GM15510 (cell line): ENCODE results near the gene DPP8.

Experiments used
- POLR2A ChIP-seq: IDR thresholded peaks from 3 replicates; pipeline ENCODE4 v1.6.1; 2011; ENCODE audit warnings: borderline replicate concordance; ENCODE audit not compliant: insufficient read length; ENCODE audit errors: extremely low read depth

The DPP8 gene

DNA sequence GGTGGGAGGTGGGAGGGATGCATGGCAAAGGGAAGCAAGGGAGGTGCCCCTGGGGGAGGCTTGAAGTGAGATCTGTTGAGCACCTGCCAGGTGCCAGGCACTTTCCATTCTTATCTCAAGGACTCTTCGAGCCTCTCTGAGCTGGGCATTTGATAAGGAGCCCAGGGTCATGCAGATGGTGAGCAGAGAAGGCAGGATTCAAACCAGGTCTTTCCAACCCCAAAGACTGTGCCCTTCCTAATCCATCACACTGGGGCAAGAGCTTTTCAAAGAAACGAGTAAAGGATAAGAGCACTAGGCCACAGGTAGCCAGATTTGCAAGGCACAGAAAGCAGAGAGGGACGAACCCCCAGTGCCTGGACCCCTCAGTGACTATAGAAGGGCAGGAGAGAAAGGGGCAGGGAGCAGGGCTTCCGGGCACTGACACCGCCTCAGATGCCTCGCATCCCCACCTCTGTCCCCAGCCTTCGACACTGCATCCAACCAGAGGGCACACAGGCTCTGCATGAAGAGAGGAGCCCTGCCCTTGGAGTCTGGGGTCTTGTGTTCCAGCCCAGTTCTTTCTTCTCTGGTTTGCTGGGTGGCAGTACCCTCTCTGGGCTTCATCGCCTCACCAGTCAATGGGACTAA lies 115.8 kb downstream of the DPP8 start:
- TF ChIP-seq POLR2A: no peak

DNA sequence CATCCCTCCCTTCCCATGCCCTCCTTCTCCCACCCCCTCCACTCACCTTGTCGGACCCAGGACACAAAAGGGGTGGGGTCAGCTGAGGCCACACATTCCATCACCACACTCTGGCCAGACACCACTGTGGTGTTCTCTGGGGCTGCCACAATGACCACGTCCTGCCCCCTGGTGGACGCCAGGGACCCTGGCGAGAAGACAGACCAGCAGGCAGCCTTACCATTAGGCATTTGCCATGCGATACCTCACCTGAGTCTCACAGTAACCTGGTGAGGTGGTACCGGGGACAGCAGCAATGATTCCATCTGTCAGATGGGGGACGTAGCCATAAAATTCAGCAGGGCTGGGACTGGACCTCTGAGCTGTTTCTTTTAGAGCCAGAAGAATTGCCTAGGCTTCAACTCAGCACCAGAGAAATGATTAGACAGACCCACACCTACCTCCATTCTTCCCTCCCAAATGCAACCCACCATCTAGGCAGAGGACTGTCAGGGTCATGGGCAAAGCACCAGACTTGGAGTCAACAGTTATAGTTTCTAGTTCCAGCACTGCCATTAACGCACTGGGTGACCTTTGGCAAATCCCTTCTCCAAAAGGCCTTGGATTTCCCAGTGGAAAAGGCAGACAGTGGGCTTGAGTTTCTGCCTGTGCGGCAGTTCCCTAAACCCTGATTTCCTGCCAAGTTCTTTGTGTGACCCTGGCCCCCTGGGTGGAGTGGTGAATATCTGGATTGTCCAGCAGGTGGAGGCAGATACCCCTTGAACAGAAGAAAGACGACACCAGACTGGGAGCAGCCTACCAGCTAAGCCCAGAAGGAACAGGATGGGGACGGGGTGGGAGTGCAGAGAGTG lies 116.5 kb downstream of the DPP8 start:
- no peak for TF ChIP-seq POLR2A

DNA sequence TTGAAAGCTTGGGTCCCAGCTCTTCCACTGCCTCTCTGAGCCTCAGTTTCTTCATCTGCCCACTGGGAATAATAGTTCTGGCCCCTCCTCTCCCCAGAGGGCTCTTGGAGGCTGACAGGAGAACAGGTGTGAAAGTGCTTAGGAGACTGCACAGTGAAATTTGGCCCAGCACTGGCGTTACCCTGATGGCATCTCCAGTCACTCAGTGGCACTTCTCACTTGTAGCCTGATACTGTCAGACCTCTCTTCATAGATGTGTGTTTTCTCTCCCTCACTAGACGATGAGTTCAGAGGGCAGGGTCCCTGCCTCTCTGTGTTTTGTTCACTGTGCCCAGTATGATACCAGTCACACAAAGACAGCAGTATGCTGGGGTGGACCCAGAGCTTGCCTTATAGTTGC lies 117.5 kb downstream of the DPP8 start:
- no peak for TF ChIP-seq POLR2A

DNA sequence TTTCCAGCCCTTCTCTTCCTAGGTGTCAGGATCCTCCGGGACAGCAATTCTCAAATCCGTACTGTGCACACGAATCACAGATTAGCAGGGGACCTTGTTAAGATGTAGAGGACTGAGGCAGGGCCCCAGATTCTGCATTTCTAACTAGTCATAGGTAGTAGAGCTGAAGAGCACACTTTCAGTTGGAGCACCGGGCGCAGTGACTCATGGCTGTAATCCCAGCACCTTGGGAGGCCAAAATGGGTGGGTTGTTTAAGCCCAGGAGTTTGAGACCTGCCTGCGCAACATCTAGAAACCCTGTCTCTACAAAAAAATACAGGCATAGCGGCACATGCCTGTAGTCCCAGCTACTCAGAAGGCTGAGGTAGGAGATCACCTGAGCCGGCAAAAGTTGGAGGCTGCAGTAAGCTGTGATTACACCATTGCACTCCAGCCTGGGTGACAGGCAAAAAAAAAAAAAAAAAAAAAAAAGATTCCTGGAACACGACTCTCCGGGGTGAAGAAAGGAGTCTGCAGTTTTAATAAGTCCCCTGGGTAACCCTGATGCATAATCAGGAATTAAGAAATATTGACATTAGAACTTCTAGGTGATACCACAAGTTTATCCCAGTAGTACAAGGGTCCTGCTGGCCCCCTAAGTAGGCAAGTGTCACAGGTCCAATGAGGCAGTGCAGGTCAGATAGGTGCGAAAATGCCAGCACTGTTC lies 118.3 kb downstream of the DPP8 start:
- TF ChIP-seq POLR2A: no peak

DNA sequence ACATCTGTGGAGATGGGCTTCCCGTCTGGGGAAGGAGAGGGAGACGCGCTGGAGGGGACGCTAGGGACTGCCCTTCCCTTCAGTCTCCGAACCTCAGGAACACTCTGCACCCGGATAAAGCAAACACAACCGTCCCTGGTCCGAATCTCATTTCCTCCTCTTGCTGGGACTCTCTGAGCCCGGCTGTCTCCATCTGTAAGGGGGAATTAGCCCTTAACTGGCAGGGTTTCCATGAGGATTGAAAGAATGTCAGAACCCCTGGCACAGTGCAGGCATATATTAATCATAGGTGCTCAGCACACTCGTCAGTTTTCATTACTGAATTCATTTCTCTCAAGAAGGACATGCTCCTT lies 120.5 kb downstream of the DPP8 start:
- TF ChIP-seq POLR2A: no peak

DNA sequence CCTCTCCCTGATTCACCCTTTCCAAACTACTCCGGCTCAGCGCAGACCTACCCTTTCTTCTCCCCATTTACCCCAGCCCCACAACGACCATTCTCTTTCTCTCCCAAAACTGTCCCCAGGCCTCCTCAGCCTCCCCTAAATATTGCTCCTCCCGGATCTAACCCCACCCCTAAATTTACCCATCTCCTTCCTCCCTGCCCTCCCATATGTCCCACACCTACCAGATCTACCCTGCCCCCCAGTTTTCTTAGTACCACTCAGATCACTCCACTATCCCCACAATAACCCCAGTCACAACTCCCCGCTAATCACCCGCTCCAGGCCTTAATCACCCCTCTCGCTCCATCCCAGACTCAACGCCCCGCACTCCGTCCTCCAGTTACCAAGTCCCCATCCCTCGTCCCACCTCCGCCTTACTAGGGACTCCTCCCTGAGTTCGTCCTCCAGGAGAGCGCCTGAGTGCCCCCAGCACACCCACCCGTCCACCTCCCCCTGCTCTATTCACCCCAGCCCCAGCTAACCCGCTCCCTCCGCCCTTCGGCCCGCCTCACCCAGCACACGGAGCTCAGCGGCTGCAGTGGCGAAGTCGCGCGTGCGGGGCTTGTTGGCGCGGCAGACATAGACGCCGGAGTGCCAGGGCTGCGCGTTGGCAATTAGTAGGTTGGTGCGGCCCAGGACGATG lies 121.1 kb downstream of the DPP8 start:
- no peak for TF ChIP-seq POLR2A

DNA sequence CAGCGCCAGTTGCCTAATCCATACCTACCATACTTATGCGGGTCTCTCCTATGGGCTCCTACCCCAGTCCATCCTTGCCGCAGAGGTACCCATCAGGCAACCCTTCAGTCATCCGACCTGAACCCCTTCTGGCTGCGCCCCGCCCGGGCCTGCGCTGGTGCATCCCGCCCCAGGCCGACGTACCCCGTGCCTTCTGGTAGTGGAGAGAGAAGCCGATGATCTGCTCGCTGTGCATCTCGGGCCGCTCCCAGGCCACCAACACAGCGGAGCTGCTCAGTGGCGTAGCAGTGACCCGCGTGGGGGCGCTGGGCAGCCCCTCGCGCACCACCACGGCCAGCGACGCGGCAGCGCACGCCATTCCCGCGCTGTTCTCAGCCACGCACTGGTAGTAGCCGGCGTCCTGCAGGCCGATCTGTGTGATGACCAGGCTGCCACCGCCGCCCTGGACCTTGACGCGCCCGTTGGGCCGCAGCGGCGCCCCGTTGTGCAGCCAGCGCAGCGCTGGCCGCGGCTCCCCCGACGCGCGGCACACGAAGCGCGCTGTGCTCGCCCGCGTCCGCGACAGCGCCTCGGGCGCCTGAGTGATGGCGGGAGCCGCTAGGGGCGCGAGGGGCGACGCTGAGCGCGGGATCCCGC lies 121.8 kb downstream of the DPP8 start:
- TF ChIP-seq POLR2A: no peak

DNA sequence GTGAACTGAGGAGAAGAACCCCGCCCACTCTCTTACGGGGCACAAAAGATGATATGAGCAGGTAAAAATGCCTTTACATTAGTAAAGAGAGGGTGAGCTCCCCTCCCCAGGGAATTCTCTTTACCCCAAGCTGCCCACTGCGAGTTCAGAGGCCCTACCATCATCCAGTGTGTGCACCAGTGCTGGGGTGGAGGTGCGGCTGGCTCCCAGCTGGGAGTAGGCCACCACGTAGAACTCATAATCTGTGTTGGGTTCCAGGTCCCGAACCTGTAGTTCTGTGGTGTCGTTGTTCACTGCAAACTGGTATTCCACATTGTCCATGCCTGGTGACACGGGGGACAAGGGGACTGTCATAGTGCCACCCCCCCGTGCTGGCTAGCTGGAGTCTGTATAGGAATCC lies 122.6 kb downstream of the DPP8 start:
- no peak for TF ChIP-seq POLR2A

DNA sequence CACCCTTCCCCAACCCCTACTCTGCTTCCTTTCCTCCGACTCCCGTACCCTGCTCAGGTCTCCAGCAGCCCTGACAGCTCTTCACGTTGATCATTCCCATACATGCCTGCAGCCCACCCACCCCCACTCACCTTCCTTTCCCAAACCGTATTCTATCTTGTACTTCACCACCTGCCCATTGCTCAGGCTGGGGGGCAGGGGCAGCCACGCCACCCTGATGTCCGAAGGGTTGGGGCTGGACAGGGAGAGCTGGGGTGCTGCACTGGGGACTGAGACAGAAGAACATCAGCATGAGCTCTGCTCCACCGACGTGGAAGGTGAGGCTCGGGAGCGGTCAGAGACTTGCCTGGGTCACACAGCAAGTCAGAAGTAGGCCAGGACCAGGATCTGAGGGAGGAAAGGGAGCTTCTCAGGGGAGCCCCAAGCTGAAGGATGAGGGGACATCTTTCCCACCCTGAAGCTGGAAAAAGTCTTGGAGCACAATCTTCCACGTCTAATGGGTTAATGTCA lies 123.2 kb downstream of the DPP8 start:
- TF ChIP-seq POLR2A: no peak

DNA sequence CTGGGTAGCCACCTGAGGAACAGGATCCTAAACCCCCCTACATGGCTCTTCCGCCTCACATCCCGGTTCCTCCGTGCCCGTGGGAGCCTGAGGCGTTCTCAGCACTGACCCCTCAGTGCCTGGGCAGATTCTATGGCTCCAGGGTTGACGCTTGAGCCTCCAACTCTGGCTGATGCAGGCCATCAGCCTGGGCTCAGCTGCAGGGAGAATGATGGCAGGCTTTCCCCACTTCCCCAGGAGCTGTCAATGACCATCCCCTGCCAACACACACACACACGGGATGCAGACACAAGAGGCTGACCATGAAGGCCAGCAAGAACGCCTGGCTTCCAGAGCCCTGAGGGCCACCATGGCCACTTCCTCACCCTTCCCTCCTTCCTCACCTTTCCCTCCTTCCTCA lies 123.9 kb downstream of the DPP8 start:
- no peak for TF ChIP-seq POLR2A

DNA sequence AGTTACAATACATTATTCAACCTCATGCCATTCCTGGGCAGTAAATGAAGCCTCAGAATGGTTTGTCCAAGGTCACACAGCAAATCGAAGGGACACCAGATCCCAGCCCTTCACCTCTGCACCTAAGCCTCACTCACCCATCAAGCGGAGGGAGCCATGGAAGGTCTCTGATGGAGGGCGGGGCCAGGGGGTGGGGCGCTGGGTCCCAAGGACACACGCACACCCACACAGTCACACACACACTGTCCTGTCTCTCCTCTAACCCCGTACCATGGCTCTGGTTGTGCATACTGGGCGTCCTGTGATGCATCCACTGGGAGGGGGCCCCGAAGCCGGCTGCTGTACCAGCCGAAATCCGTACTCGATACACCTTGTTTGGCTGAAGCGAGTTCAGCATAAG lies 124.4 kb downstream of the DPP8 start:
- no peak for TF ChIP-seq POLR2A
